Hepatic stellate cell (primary cell): ENCODE data around the gene IRX4.

Experiments
- DNase-seq: peaks from one replicate; pipeline ENCODE4 v3.0.0; 2011; ENCODE audit warnings: low spot score

IRX4 gene

GRCh38 chr5:1891391-1891790 is 8.7 kb upstream of the IRX4 start:
- DNase-seq = no peak

- DNase-seq = no peak
These were observed 7.6 kb upstream of the IRX4 start for GRCh38 chr5:1890296-1890695.

GRCh38 chr5:1889321-1890065 is 6.8 kb upstream of the IRX4 start:
- DNase-seq = no peak

- no peak for DNase-seq
These were observed 6.0 kb upstream of the IRX4 start for GRCh38 chr5:1888541-1889251.

- DNase-seq = no peak
These were observed 5.0 kb upstream of the IRX4 start for GRCh38 chr5:1887588-1888360.

GRCh38 chr5:1886846-1887587 is 4.3 kb upstream of the IRX4 start:
- no peak for DNase-seq

- no peak for DNase-seq
These were observed 3.4 kb upstream of the IRX4 start for GRCh38 chr5:1885868-1886845.

GRCh38 chr5:1885404-1885755 is 2.7 kb upstream of the IRX4 start:
- DNase-seq = no peak

- no peak for DNase-seq
These were observed 2.1 kb upstream of the IRX4 start for GRCh38 chr5:1884678-1885403.

GRCh38 chr5:1883925-1884677 is 1.4 kb upstream of the IRX4 start:
- DNase-seq = no peak

GRCh38 chr5:1883120-1883924 is 597 bp upstream of the IRX4 start:
- peak; percentile 54 for DNase-seq

- no peak for DNase-seq
These were observed 891 bp downstream of the IRX4 start for GRCh38 chr5:1881731-1882336.

GRCh38 chr5:1881098-1881572 is 1.6 kb downstream of the IRX4 start:
- DNase-seq = no peak

GRCh38 chr5:1880377-1881025 is 2.2 kb downstream of the IRX4 start:
- no peak for DNase-seq

GRCh38 chr5:1879292-1880263 is 3.1 kb downstream of the IRX4 start:
- no peak for DNase-seq

GRCh38 chr5:1878050-1878849 is 4.5 kb downstream of the IRX4 start:
- no peak for DNase-seq
